Chondrocyte (in vitro differentiated cells): ENCODE measurements around the gene TFF2. TPM values are rescaled to one million over a fixed set of nuclear protein-coding genes. Genes with fewer than 3 reads are reported as not detected.
A peak's percentile ranks its signal among the peaks of the same experiment; 100 is the strongest.

Experiments
- DNase-seq: peaks from one replicate; pipeline ENCODE4 v3.0.0; 2021; ENCODE audit warnings: mixed read lengths, low spot score
- H3K27ac Mint-ChIP-seq: one replicate; pipeline ENCODE4 v1.8.0; 2021; ENCODE audit warnings: mild to moderate bottlenecking, moderate library complexity, mixed read lengths; ENCODE audit not compliant: unreplicated experiment
- H3K27me3 Mint-ChIP-seq: 2 replicates; pipeline ENCODE4 v1.8.0; 2021; ENCODE audit warnings: low read depth, mixed read lengths
- H3K36me3 Mint-ChIP-seq: 2 replicates; pipeline ENCODE4 v1.8.0; 2021; ENCODE audit warnings: low read depth, mixed read lengths
- H3K4me1 Mint-ChIP-seq: 2 replicates; pipeline ENCODE4 v1.8.0; 2021; ENCODE audit warnings: low read depth, mild to moderate bottlenecking, mixed read lengths
- H3K4me3 Mint-ChIP-seq: one replicate; pipeline ENCODE4 v1.8.0; 2021; ENCODE audit warnings: mild to moderate bottlenecking, moderate library complexity, mixed read lengths; ENCODE audit not compliant: unreplicated experiment
- H3K9me3 Mint-ChIP-seq: 2 replicates; pipeline ENCODE4 v1.8.0; 2021; ENCODE audit warnings: low read depth, mixed read lengths
- total RNA-seq: library from RNA; stranded (reverse); gene quantifications from 3 replicates; pipeline ENCODE4 v1.2.1, GENCODE V29; 2021
- TF ChIP-seq, protein P1 (sequence below): fragments of 200-600 bp; sonication (generic); IDR thresholded peaks from 2 replicates; pipeline ENCODE4 v1.5.0; 2021; ENCODE audit warnings: antibody characterized with exemption, mild to moderate bottlenecking, moderate library complexity

The TFF2 gene
- total RNA-seq, 1 donor from 2014 or later, result not detected

DNA sequence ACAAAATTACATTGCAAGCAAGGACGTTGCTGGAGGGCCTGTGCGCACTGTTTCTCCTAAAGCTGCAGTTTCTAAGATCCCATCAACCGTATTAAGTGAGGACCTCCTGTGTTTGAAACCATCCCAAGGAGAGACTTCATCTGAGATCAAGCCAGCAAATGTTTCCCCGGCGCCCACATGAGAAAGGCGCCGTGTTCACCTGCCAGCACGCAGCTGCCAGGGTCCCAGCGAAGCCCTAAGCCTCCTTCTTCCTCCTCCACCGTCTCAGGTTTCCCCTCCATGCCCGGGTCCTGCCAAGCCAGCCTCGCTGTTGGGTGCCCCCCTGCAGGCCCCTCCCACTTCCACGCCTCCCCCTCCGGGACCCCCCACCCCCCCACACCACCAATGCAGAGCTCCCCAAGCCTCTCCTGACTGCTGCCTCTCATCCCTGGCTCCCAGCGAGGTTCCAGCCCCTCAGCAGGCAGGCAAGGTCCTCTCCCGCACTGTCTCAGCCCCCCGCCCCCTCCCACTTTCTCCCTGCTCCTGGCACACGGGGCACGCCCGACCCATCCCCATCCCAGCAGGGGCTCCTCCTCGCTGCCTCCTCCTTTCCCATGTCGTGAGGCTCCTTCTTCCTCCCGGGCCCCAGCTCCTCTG is 24.2 kb upstream of the TFF2 start:
- Mint-ChIP-seq H3K27me3 (peaks cover 24% of the 10 kb centered on the region), H3K9me3 (no peaks in the 10 kb centered on the region), H3K4me1 (no peaks in the 10 kb centered on the region), H3K4me3 (no peak overlapping the region), H3K36me3 (no peaks in the 10 kb centered on the region), H3K27ac (no peak overlapping the region)
- TF ChIP-seq, protein P1, sequence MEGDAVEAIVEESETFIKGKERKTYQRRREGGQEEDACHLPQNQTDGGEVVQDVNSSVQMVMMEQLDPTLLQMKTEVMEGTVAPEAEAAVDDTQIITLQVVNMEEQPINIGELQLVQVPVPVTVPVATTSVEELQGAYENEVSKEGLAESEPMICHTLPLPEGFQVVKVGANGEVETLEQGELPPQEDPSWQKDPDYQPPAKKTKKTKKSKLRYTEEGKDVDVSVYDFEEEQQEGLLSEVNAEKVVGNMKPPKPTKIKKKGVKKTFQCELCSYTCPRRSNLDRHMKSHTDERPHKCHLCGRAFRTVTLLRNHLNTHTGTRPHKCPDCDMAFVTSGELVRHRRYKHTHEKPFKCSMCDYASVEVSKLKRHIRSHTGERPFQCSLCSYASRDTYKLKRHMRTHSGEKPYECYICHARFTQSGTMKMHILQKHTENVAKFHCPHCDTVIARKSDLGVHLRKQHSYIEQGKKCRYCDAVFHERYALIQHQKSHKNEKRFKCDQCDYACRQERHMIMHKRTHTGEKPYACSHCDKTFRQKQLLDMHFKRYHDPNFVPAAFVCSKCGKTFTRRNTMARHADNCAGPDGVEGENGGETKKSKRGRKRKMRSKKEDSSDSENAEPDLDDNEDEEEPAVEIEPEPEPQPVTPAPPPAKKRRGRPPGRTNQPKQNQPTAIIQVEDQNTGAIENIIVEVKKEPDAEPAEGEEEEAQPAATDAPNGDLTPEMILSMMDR, result no peak
- DNase-seq, result peak; percentile 48

DNA sequence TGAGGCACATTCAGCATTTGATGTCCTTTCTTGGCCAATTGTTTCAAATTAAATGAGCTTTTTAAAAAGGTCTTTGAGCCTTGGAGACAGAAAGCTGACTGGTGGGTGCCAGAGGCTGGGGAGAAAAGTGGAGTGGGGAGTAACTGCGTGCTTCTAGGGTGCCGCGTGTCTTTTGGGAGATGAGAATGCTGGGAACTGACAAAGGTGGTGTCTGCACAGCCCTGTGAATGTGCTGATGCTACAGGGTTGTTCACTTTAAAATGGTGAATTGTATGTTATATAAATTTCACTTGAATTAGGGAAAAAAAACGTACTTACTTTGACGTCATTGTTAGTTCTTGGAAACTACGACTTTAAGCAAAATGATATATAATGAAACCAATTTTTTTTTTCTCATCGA is 23.7 kb upstream of the TFF2 start:
- Mint-ChIP-seq H3K27me3 (peaks cover 24% of the 10 kb centered on the region), H3K4me1 (no peaks in the 10 kb centered on the region), H3K4me3 (no peak overlapping the region), H3K27ac (no peak overlapping the region), H3K36me3 (no peaks in the 10 kb centered on the region), H3K9me3 (no peaks in the 10 kb centered on the region)
- TF ChIP-seq, protein P1, result no peak
- DNase-seq, result no peak

DNA sequence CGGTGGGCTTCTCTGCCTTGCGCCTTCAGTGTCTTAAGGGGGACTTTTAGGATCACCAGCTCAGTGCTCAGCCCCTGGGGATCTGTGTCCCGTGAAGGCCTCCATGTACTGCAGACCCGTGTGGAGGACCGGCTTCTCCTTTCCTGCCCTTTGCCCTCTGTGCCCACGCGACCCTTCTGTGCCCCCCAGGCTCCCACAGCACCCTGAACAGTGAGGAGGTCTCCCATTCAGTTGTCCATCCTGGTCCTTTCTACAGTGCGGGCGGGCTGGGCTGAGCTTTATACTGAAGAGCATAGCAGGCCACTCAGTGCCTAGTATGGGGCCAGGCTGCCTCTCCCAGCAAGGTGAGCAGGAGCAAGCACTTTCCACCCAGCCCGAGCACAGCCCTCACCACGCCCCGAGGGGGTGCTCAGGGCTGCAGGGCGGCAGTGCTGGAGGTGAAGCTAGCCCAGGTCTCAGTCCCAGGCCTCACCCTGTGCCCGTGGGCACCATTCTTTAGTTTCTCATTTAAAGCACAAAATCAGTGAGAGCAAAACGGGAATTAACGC is 23.2 kb upstream of the TFF2 start:
- Mint-ChIP-seq H3K4me3 (no peak overlapping the region), H3K9me3 (no peaks in the 10 kb centered on the region), H3K27me3 (peaks cover 24% of the 10 kb centered on the region), H3K27ac (no peak overlapping the region), H3K4me1 (no peaks in the 10 kb centered on the region), H3K36me3 (no peaks in the 10 kb centered on the region)
- TF ChIP-seq, protein P1, result no peak
- peak; percentile 74 for DNase-seq

DNA sequence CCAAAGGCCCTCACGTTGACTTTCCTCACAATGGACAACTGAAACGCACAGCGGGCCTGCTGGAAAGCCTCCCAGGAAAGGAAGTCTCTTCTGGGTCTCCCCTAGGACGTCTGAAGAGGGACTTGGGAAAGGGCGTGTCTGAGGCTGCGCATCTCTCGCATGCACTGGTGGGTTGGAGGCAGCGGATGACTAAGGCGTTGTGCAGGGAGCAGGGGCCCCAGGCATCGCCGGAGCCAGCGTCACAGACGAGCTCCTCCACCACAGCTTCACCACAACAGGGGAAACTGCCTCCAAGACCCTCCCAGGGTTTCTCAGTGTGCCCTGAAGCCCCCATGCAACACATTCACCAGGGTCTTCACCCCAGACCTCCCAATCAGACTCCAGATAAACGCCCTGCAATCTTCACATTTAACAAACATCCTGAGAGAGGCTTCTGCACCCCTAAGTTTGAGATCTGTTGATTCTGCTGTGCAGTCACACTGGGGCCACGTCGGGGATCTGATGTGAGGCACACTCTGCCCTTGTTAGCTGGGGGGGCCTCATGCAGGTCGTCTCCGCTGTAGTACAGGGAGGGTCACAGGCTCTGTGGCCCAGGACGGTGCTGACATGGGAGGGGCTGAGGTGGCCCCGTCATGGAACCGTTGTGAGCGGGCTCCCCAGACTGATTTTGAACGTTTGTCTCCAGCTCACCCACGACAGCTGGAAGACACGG is 22.6 kb upstream of the TFF2 start:
- DNase-seq, result peak; percentile 90
- peaks cover 23% of the 10 kb centered on the region for H3K27me3 Mint-ChIP-seq
- H3K27ac Mint-ChIP-seq, result no peak overlapping the region
- H3K36me3 Mint-ChIP-seq, result no peaks in the 10 kb centered on the region
- H3K4me3 Mint-ChIP-seq, result no peak overlapping the region
- no peaks in the 10 kb centered on the region for H3K4me1 Mint-ChIP-seq
- TF ChIP-seq, protein P1, result no peak
- no peaks in the 10 kb centered on the region for H3K9me3 Mint-ChIP-seq

DNA sequence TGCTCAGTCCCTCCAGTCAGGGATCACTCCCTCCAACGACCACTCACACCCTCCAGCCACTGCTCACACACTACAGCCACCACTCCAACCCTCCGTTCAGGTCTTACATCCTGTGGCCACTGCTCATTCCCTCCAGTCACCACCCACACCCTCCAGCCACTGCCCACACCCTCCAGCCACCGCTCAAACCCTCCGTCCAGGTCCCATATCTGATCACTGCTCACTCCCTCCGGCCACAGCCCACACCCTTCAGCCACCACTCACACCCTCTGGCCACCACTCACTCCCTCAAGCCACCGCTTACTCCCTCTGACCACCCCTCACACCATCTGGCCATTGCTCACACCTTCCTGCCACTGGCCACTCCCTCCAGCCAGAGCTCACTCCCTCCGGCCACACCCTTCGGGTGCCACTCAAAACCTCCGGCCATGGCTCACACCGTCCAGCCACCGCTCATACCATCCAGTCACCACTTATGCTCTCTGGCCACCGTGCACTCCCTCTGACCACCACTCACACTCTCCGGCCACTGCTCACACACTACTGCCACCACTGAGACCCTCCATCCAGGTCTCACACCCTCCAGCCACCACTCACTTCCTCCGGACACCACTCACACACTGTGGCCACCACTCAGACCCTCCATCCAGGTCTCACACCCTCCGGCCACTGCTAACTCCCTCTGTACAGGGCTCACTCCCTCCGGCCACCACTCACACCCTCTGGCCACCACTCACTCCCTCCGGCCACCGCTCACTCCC is 20.3 kb upstream of the TFF2 start:
- Mint-ChIP-seq H3K4me1 (no peaks in the 10 kb centered on the region), H3K9me3 (no peaks in the 10 kb centered on the region), H3K4me3 (no peak overlapping the region), H3K27ac (no peak overlapping the region), H3K36me3 (no peaks in the 10 kb centered on the region), H3K27me3 (peaks cover 16% of the 10 kb centered on the region)
- TF ChIP-seq, protein P1, result no peak
- DNase-seq, result peak; percentile 81
